HEK293 (cell line): ENCODE measurements around the gene CMTM8.
"Not testable (repeated sequence)": the region's sequence is repeated elsewhere in the genome, so short reads cannot be mapped to it uniquely, and the experiment has no call there.

Source experiments
- CTCF ChIP-seq: fragments of 450-650 bp; formaldehyde crosslinking; IDR thresholded peaks from 2 replicates; pipeline ENCODE4 v1.5.1; 2016; ENCODE audit warnings: missing biosample characterization, missing genetic modification characterization
- SETDB1 ChIP-seq: IDR thresholded peaks from one replicate; pipeline ENCODE4 v1.6.1; 2017; ENCODE audit warnings: mild to moderate bottlenecking, low read length, moderate library complexity, mixed read lengths; ENCODE audit not compliant: insufficient read length
- SP2 ChIP-seq: fragments of 450-650 bp; formaldehyde crosslinking; IDR thresholded peaks from 2 replicates; pipeline ENCODE4 v1.5.1; 2016; ENCODE audit warnings: missing biosample characterization, missing genetic modification characterization
- ZNF174 ChIP-seq: fragments of 450-650 bp; formaldehyde crosslinking; IDR thresholded peaks from 2 replicates; pipeline ENCODE4 v1.5.0; 2017; ENCODE audit warnings: missing biosample characterization, mild to moderate bottlenecking, missing genetic modification characterization
- ZNF324 ChIP-seq: fragments of 450-650 bp; formaldehyde crosslinking; IDR thresholded peaks from 2 replicates; pipeline ENCODE4 v1.5.1; 2016; ENCODE audit warnings: missing biosample characterization, missing genetic modification characterization
- ZXDB ChIP-seq: fragments of 450-650 bp; formaldehyde crosslinking; IDR thresholded peaks from 2 replicates; pipeline ENCODE4 v1.5.1; 2016; ENCODE audit warnings: missing biosample characterization, missing genetic modification characterization

GRCh38 chr3:32228743-32229142, 9.7 kb upstream of the CMTM8 start:
- TF ChIP-seq CTCF; ZNF174 (tag by site-specific recombination); ZNF324 (tag by site-specific recombination); SP2 (tag by site-specific recombination); ZXDB (tag by site-specific recombination): not testable (repeated sequence)
- peak; percentile 31 for TF ChIP-seq SETDB1
